Smooth muscle cell (in vitro differentiated cells): ENCODE measurements around the gene UQCC2. TPM values are rescaled to one million over a fixed set of nuclear protein-coding genes. Genes with fewer than 3 reads are reported as not detected.

ENCODE experiments used
- DNase-seq: peaks from one replicate; lab custom pipeline; 2025; ENCODE audit not compliant: unreplicated experiment; lab: John Stamatoyannopoulos, UW
- H2AFZ ChIP-seq: fragments of 200-600 bp; sonication (generic); 2 replicates; pipeline ENCODE4 v1.6.0; 2016; ENCODE audit warnings: antibody characterized with exemption, low read depth, mild to moderate bottlenecking
- H3F3A ChIP-seq: fragments of 200-600 bp; sonication (generic); 2 replicates; pipeline ENCODE4 v1.6.0; 2017; ENCODE audit warnings: antibody characterized with exemption, low read depth
- H3K27ac ChIP-seq: fragments of 200-600 bp; sonication (generic); 2 replicates; pipeline ENCODE4 v1.5.1; 2016; ENCODE audit warnings: low read depth, mild to moderate bottlenecking
- H3K27me3 ChIP-seq: fragments of 200-600 bp; sonication (generic); 2 replicates; pipeline ENCODE4 v1.6.1; 2016; ENCODE audit warnings: low read depth, mild to moderate bottlenecking
- H3K36me3 ChIP-seq: fragments of 200-600 bp; sonication (generic); 2 replicates; pipeline ENCODE4 v1.5.1; 2016; ENCODE audit warnings: low read depth
- H3K4me1 ChIP-seq: fragments of 200-600 bp; sonication (generic); 2 replicates; pipeline ENCODE4 v1.5.1; 2016; ENCODE audit warnings: low read depth
- H3K4me2 ChIP-seq: fragments of 200-600 bp; sonication (generic); 2 replicates; pipeline ENCODE4 v1.6.0; 2016; ENCODE audit warnings: mild to moderate bottlenecking
- H3K4me3 ChIP-seq: fragments of 200-600 bp; sonication (generic); 2 replicates; pipeline ENCODE4 v1.5.1; 2016; ENCODE audit warnings: mild to moderate bottlenecking
- H3K79me2 ChIP-seq: fragments of 200-600 bp; sonication (generic); 2 replicates; pipeline ENCODE4 v1.6.0; 2016; ENCODE audit warnings: low read depth, mild to moderate bottlenecking
- H3K9ac ChIP-seq: fragments of 200-600 bp; sonication (generic); 2 replicates; pipeline ENCODE4 v1.6.0; 2016; ENCODE audit warnings: low read depth
- H3K9me3 ChIP-seq: fragments of 200-600 bp; sonication (generic); replicated peaks from 2 replicates; pipeline ENCODE4 v1.5.1; 2016; ENCODE audit warnings: low read depth
- H4K20me1 ChIP-seq: fragments of 200-600 bp; sonication (generic); 2 replicates; pipeline ENCODE4 v1.6.0; 2016; ENCODE audit warnings: low read depth
- CTCF ChIP-seq: fragments of 200-600 bp; sonication (generic); IDR thresholded peaks from 2 replicates; pipeline ENCODE4 v1.5.1; 2017; ENCODE audit warnings: borderline replicate concordance, mild to moderate bottlenecking, antibody characterized with exemption; ENCODE audit not compliant: insufficient read depth, poor library complexity, severe bottlenecking
- WGBS: methylation state at CpG from one replicate; pipeline ENCODE4 v1.1.7; 2016; ENCODE audit warnings: low lambda C conversion rate; 5-methylcytosine and 5-hydroxymethylcytosine counted together
- polyA plus RNA-seq: library from polyadenylated mRNA; unstranded; fragments of >200 nt; fragmentation: Nextera tagmentation; extraction: Ambion mirVana; gene quantifications from 2 replicates; pipeline ENCODE4 v1.2.1, GENCODE V29; 2016
- total RNA-seq: library from RNA; depleted of rRNA; stranded (reverse); fragments of >200 nt; gene quantifications from 2 replicates; pipeline ENCODE4 v1.2.3, GENCODE V29; 2014

UQCC2 gene
- total and polyA plus RNA-seq, 2 experiments from 2014 or later, result 67.3 to 208 TPM

DNA sequence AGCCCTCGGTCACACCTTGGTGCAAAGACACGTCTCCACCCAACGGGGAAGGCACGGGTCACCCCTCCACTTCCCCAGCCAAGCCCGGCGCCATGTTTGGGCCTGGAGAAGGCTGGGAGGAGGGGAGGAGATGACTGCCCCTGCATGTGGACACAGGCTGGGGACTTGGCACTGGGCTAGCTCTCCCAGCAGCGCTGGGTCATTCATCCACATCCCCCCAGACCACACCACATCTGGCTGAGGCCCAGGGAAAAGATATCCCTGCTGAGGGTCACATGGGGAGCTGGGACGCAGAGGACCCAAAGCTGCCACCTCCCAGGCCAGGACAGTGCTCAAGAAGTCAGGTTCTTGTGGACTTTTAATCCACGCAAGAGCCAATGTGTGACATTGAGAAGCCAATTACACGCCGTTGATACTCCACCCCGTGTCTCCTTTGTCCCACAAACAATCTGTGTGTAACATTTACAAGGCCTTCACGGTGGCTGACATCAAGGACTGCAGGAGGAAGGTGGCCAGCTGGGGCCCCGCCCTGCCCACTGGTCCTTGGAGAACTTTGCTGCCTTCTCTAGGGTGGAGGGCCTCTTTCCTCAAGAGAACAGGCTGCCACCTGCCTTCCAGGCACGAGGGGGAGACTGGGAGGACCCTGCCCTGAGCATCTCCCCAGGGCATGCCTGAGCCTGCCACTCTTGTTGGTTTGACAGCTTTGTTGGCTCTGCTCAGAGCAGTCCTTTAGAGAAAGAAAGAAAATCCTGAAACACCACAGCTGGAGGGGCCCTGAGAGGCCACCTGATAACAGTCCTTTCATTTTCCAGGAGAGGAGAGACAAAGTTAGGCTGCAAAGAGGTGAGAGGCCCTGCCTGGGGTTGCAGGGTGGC lies 40.5 kb upstream of the UQCC2 start:
- no peaks in the 10 kb centered on the region for H3F3A ChIP-seq
- no peaks in the 10 kb centered on the region for H4K20me1 ChIP-seq
- H3K4me1 ChIP-seq, result peaks cover 39% of the 10 kb centered on the region
- H3K4me3 ChIP-seq, result no peak overlapping the region
- H2AFZ ChIP-seq, result no peak overlapping the region
- H3K9ac ChIP-seq, result no peak overlapping the region
- no peak overlapping the region for H3K27ac ChIP-seq
- DNase-seq, result no peak
- H3K9me3 ChIP-seq, result no peaks in the 10 kb centered on the region
- no peaks in the 10 kb centered on the region for H3K79me2 ChIP-seq
- peak overlapping the region; percentile 58 for H3K4me2 ChIP-seq
- no peaks in the 10 kb centered on the region for H3K36me3 ChIP-seq
- TF ChIP-seq CTCF, result no peak
- H3K27me3 ChIP-seq, result no peaks in the 10 kb centered on the region
- WGBS, result 90% methylated on average over 15 of the region's 15 CpGs

- H3K4me1 ChIP-seq, result peaks cover 50% of the 10 kb centered on the region
- H3K4me2 ChIP-seq, result peak overlapping the region; percentile 58
- no peaks in the 10 kb centered on the region for H3K9me3 ChIP-seq
- no peak overlapping the region for H2AFZ ChIP-seq
- no peaks in the 10 kb centered on the region for H3K27me3 ChIP-seq
- no peaks in the 10 kb centered on the region for H3K79me2 ChIP-seq
- TF ChIP-seq CTCF, result no peak
- H3K9ac ChIP-seq, result no peak overlapping the region
- no peak overlapping the region for H3K27ac ChIP-seq
- H3K4me3 ChIP-seq, result no peak overlapping the region
- WGBS, result 64% methylated on average over 11 of the region's 11 CpGs
- H3K36me3 ChIP-seq, result no peaks in the 10 kb centered on the region
- H3F3A ChIP-seq, result peaks cover 2% of the 10 kb centered on the region
- no peaks in the 10 kb centered on the region for H4K20me1 ChIP-seq
- no peak for DNase-seq
These were observed 38.9 kb upstream of the UQCC2 start for GRCh38 chr6:33750244-33750991.

DNA sequence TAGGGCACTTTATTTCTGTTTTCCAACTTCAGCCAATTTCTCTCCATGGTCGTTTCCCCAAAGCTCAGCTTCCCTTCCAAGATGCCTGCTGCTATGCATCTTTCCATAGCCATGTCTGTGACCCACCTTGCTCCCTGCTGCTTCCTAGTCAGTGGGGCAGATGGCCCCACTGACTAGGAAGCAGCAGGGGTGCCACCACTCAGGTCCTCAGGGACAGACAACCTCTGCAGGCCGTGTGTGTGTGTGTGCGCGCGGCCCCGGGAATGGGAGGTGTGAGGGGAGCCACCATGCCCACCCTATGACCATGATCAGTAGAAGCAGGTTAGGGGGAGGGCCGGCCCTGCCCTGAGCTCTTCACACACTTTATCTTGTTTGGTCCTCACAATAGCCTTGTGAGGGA lies 37.9 kb upstream of the UQCC2 start:
- no peak overlapping the region for H3K4me2 ChIP-seq
- TF ChIP-seq CTCF, result no peak
- 84% methylated on average over 7 of the region's 7 CpGs for WGBS
- peaks cover 53% of the 10 kb centered on the region for H3K4me1 ChIP-seq
- H4K20me1 ChIP-seq, result no peaks in the 10 kb centered on the region
- H3K27me3 ChIP-seq, result no peaks in the 10 kb centered on the region
- DNase-seq, result no peak
- peaks cover 3% of the 10 kb centered on the region for H3F3A ChIP-seq
- no peaks in the 10 kb centered on the region for H3K9me3 ChIP-seq
- H3K4me3 ChIP-seq, result no peak overlapping the region
- H2AFZ ChIP-seq, result no peak overlapping the region
- H3K9ac ChIP-seq, result no peak overlapping the region
- no peak overlapping the region for H3K27ac ChIP-seq
- H3K36me3 ChIP-seq, result no peaks in the 10 kb centered on the region
- no peaks in the 10 kb centered on the region for H3K79me2 ChIP-seq
